Omental fat pad (tissue), 4 donors: ENCODE results near the gene GDA. TPM values are rescaled to one million over a fixed set of nuclear protein-coding genes. Genes with fewer than 3 reads are reported as not detected.

Experiments
- ATAC-seq: fragments of 150-250 bp; one replicate; pipeline ENCODE4 v1.9.1; 2016; ENCODE audit warnings: mild to moderate bottlenecking, moderate library complexity; ENCODE audit not compliant: low FRiP score
- DNase-seq: peaks from one replicate; pipeline ENCODE4 v3.0.0-alpha.2; 2019; ENCODE audit warnings: low spot score
- total RNA-seq, 4 donors: library from RNA; depleted of rRNA; stranded (reverse); fragments of >200 nt; gene quantifications; one replicate each; pipeline ENCODE4 v1.1.0, GENCODE V29; 2016
- TF ChIP-seq, protein P1 (sequence below), 3 donors: fragments of 450-650 bp; IDR thresholded peaks; one replicate each; pipeline ENCODE4 v1.5.1; 2016 to 2017; ENCODE audit warnings: antibody characterized with exemption in 3 of 3, mild to moderate bottlenecking in 3 of 3, moderate library complexity in 2 of 3

The GDA gene
- total RNA-seq, 4 donors from 2014 or later: not detected

- TF ChIP-seq, protein P1, sequence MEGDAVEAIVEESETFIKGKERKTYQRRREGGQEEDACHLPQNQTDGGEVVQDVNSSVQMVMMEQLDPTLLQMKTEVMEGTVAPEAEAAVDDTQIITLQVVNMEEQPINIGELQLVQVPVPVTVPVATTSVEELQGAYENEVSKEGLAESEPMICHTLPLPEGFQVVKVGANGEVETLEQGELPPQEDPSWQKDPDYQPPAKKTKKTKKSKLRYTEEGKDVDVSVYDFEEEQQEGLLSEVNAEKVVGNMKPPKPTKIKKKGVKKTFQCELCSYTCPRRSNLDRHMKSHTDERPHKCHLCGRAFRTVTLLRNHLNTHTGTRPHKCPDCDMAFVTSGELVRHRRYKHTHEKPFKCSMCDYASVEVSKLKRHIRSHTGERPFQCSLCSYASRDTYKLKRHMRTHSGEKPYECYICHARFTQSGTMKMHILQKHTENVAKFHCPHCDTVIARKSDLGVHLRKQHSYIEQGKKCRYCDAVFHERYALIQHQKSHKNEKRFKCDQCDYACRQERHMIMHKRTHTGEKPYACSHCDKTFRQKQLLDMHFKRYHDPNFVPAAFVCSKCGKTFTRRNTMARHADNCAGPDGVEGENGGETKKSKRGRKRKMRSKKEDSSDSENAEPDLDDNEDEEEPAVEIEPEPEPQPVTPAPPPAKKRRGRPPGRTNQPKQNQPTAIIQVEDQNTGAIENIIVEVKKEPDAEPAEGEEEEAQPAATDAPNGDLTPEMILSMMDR (IDR thresholded peaks at IDR 0.05): no peak
- ATAC-seq (no peak), DNase-seq (no peak)
Observed at GRCh38 chr9:72211047-72211446, 61.8 kb downstream of the GDA start.

DNA sequence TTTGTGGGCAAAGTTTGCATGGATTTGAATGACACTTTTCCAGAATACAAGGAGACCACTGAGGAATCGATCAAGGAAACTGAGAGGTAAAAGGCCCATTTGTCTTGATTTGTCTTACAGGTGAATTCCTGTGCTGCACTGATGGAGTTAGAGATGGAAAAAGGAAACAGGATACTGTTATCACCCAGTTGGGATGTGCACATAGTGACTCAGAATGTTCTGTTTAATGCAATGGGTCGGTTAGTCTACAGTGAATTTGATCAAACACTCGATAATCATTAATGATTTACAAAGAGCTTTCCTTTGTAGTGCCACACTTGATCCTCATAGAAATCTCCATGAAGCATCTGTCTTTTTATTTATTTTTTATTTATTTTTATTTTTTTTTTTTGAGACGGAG is 64.7 kb downstream of the GDA start:
- TF ChIP-seq, protein P1 (IDR thresholded peaks at IDR 0.05): no peak
- no peak for DNase-seq
- no peak for ATAC-seq

GRCh38 chr9:72217306-72217842 is 68.1 kb downstream of the GDA start:
- TF ChIP-seq, protein P1 (IDR thresholded peaks at IDR 0.05): no peak
- no peak for ATAC-seq

GRCh38 chr9:72220589-72220988 is 71.3 kb downstream of the GDA start:
- DNase-seq: no peak
- no peak for ATAC-seq
- TF ChIP-seq, protein P1 (IDR thresholded peaks at IDR 0.05): no peak

More at GRCh38 chr9:72217306-72217842, 68.1 kb downstream of the GDA start:
- DNase-seq: no peak

DNA sequence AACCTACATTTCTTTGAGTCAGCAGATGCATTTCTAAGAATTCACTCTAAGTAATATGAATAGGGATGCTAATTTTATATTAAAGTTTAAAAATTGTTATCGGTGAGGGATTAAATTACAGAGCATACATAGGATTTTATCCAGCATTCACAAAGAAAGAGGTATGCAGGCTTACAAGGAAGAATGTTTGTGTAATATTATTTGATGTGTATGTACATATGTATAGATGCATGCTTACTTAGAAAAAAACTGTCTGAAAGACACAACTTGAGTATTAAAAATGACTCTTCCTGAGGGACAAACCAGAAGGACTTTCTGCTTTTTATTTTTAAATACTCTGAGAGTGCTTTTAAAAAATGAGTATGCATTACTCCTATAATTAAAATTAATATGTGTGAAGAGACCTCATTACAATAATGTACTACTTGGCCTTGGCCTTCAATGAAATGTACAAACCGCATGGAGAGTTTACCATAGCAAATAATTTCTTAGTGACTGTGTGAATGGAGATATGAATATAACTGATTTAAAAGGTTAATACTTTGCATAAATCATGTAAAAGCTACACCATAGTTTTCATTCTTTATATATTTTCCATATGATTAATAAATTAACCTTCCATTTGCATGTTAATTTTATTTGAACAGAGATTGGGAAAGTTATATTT is 77.0 kb downstream of the GDA start:
- ATAC-seq: no peak
- TF ChIP-seq, protein P1 (IDR thresholded peaks at IDR 0.05): no peak
- DNase-seq: no peak

GRCh38 chr9:72228282-72228681 is 79.0 kb downstream of the GDA start:
- DNase-seq: no peak
- ATAC-seq: no peak
- TF ChIP-seq, protein P1 (IDR thresholded peaks at IDR 0.05): no peak

DNA sequence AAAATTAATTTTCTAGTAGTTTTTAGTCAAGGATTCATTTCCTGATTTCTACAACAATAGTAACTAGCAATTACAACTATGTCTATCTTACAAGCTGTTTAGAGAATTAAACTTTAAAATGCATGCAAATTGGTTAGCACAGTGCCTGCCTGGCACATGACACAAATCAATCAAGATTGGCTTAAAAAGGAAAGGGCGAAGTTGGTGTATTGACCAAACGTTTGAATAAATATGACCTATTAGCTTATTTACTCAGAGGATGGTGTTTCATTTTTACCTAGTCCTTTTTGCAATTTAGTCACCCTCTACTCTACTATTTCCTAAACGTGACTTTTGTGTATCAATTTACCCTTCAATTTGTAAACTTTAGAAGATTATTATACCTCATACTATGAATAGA is 83.5 kb downstream of the GDA start:
- TF ChIP-seq, protein P1 (IDR thresholded peaks at IDR 0.05): no peak
- DNase-seq: no peak
- ATAC-seq: no peak
